Activated B cell treated with CpG ODN at 0.5 μM for 24 hours (primary cell): ENCODE results near the gene MIOX. TPM values are rescaled to one million over a fixed set of nuclear protein-coding genes. Genes with fewer than 3 reads are reported as not detected.
A peak's percentile ranks its signal among the peaks of the same experiment; 100 is the strongest.

Experiments used
- ATAC-seq: fragments of 200-7000 bp; cut with Tn5 transposase; one replicate; pipeline ENCODE4 v1.10.0; 2021; ENCODE audit warnings: low read depth, mild to moderate bottlenecking, moderate library complexity
- CTCF ChIA-PET: fragments of 350-600 bp; sonication (Branson Sonifier 250); formaldehyde crosslinking; loops from one replicate; lab custom pipeline; 2021; ENCODE audit warnings: antibody characterized with exemption; lab: Charles Lee
- POLR2A ChIA-PET: fragments of 350-600 bp; sonication (Branson Sonifier 250); formaldehyde crosslinking; loops from one replicate; lab custom pipeline; 2021; ENCODE audit warnings: antibody characterized with exemption; lab: Charles Lee
- DNase-seq: peaks from one replicate; pipeline ENCODE4 v3.0.0; 2022
- H3K27ac Mint-ChIP-seq: one replicate; pipeline ENCODE4 v1.8.0; 2020; ENCODE audit warnings: mixed read lengths
- H3K27me3 Mint-ChIP-seq: one replicate; pipeline ENCODE4 v1.8.0; 2021; ENCODE audit warnings: mixed read lengths
- H3K36me3 Mint-ChIP-seq: one replicate; pipeline ENCODE4 v1.8.0; 2021; ENCODE audit warnings: low read depth, mixed read lengths
- H3K4me1 Mint-ChIP-seq: one replicate; pipeline ENCODE4 v1.8.0; 2021; ENCODE audit warnings: mixed read lengths
- H3K4me3 Mint-ChIP-seq: one replicate; pipeline ENCODE4 v1.8.0; 2020; ENCODE audit warnings: mild to moderate bottlenecking, mixed read lengths
- H3K9me3 Mint-ChIP-seq: one replicate; pipeline ENCODE4 v1.8.0; 2020; ENCODE audit warnings: mixed read lengths
- CTCF ChIP-seq: fragments of 200-600 bp; IDR thresholded peaks from one replicate; pipeline ENCODE4 v1.8.0; 2022; ENCODE audit warnings: antibody characterized with exemption, mild to moderate bottlenecking
- intact Hi-C: fragments of 100-400 bp; cut with micrococcal nuclease; formaldehyde crosslinking; loops from one replicate; pipeline ENCODE4 v1.15.1; 2024
- total RNA-seq: library from RNA; stranded (reverse); gene quantifications from 2 replicates; pipeline ENCODE4 v1.2.3, GENCODE V29; 2022

The MIOX gene
- total RNA-seq, 1 donor from 2014 or later: 0.22 TPM

- no peak for TF ChIP-seq CTCF
- peaks cover 38% of the 10 kb centered on the region for H3K36me3 Mint-ChIP-seq
- peak within 1 kb of the TSS; percentile 90 for H3K27ac Mint-ChIP-seq
- H3K9me3 Mint-ChIP-seq: no peaks in the 10 kb centered on the region
- POLR2A ChIA-PET: interaction anchor here (0.6 to 13.6 kb wide), 38 partner anchors 9 to 600 kb away, joined by 3 to 946 read pairs (median 5); partner anchors contain the start of genes ADM2, ARSA, CHKB and HDAC10
- peak within 1 kb of the TSS; percentile 84 for H3K4me3 Mint-ChIP-seq
- no peaks in the 10 kb centered on the region for H3K27me3 Mint-ChIP-seq
- CTCF ChIA-PET: interaction anchor here (0.7 to 2.1 kb wide), 36 partner anchors 9 to 600 kb away, joined by 3 to 46 read pairs (median 6); partner anchors contain the start of genes CHKB, CPT1B, HDAC10 and KLHDC7B
- intact Hi-C loops: loop anchor here (1.0 to 5.0 kb wide), 7 partner anchors 17 to 598 kb away; partner anchors contain the start of genes CHKB, NCAPH2, SBF1 and TUBGCP6
- ATAC-seq (peak; percentile 52), DNase-seq (peak; percentile 97)
- H3K4me1 Mint-ChIP-seq: peaks cover 33% of the 10 kb centered on the region
Measured at GRCh38 chr22:50525104-50525857, 38.6 kb downstream of the MIOX start, which contains the start of gene SCO2. SCO2 (minus strand) TSS chr22:50525598; CDS start chr22:50524411, 1,187 bp downstream.

- ChIA-PET POLR2A (interaction anchor here (0.6 to 13.6 kb wide), 37 partner anchors 9 to 601 kb away, joined by 3 to 946 read pairs (median 5); partner anchors contain the start of genes ADM2, ARSA, CHKB and HDAC10), CTCF (interaction anchor here (0.7 to 2.1 kb wide), 36 partner anchors 9 to 600 kb away, joined by 3 to 46 read pairs (median 6); partner anchors contain the start of genes CHKB, CPT1B, HDAC10 and KLHDC7B)
- DNase-seq (no peak), ATAC-seq (no peak)
- TF ChIP-seq CTCF: no peak
- H3K9me3 Mint-ChIP-seq: no peaks in the 10 kb centered on the region
- intact Hi-C loops: loop anchor here (1.0 to 5.0 kb wide), 10 partner anchors 17 to 598 kb away; partner anchors contain the start of genes CHKB, NCAPH2, SBF1 and SYCE3
- peaks cover 38% of the 10 kb centered on the region for H3K36me3 Mint-ChIP-seq
- peak overlapping the region; percentile 59 for H3K27ac Mint-ChIP-seq
- H3K27me3 Mint-ChIP-seq: no peaks in the 10 kb centered on the region
- peaks cover 33% of the 10 kb centered on the region for H3K4me1 Mint-ChIP-seq
- H3K4me3 Mint-ChIP-seq: peak overlapping the region; percentile 81
Measured at GRCh38 chr22:50525858-50526107, 39.1 kb downstream of the MIOX start.

GRCh38 chr22:50526108-50526833 lies 39.6 kb downstream of the MIOX start:
- no peak for TF ChIP-seq CTCF
- ChIA-PET CTCF (interaction anchor here (0.6 to 2.1 kb wide), 38 partner anchors 8 to 601 kb away, joined by 3 to 46 read pairs (median 5); partner anchors contain the start of genes CHKB, CPT1B, HDAC10 and KLHDC7B), POLR2A (interaction anchor here (0.6 to 13.6 kb wide), 33 partner anchors 8 to 602 kb away, joined by 3 to 946 read pairs (median 5); partner anchors contain the start of genes ADM2, ARSA, CHKB and HDAC10)
- intact Hi-C loops: loop anchor here (1.0 to 5.0 kb wide), 4 partner anchors 18 to 599 kb away; partner anchors contain the start of gene SYCE3
- peak overlapping the region; percentile 90 for H3K27ac Mint-ChIP-seq
- H3K4me3 Mint-ChIP-seq: peak overlapping the region; percentile 84
- no peaks in the 10 kb centered on the region for H3K9me3 Mint-ChIP-seq
- H3K4me1 Mint-ChIP-seq: peaks cover 33% of the 10 kb centered on the region
- ATAC-seq (peak; percentile 28), DNase-seq (peak; percentile 88)
- H3K27me3 Mint-ChIP-seq: no peaks in the 10 kb centered on the region
- peaks cover 35% of the 10 kb centered on the region for H3K36me3 Mint-ChIP-seq

GRCh38 chr22:50526834-50527801 lies 40.5 kb downstream of the MIOX start:
- TF ChIP-seq CTCF: no peak
- peak overlapping the region; percentile 90 for H3K27ac Mint-ChIP-seq
- no peaks in the 10 kb centered on the region for H3K27me3 Mint-ChIP-seq
- peaks cover 31% of the 10 kb centered on the region for H3K36me3 Mint-ChIP-seq
- DNase-seq: no peak
- peak; percentile 6 for ATAC-seq
- H3K9me3 Mint-ChIP-seq: no peaks in the 10 kb centered on the region
- peaks cover 33% of the 10 kb centered on the region for H3K4me1 Mint-ChIP-seq
- H3K4me3 Mint-ChIP-seq: peak overlapping the region; percentile 84
- CTCF ChIA-PET: interaction anchor here (0.6 to 1.1 kb wide), 6 partner anchors 11 to 37 kb away, joined by 3 to 5 read pairs (median 3); partner anchors contain the start of genes LMF2, NCAPH2 and SYCE3
- POLR2A ChIA-PET: interaction anchor here (0.6 to 13.6 kb wide), 14 partner anchors 7 to 737 kb away, joined by 3 to 946 read pairs (median 26); partner anchors contain the start of genes CHKB, KLHDC7B, LMF2 and NCAPH2
- intact Hi-C loops: loop anchor here (1.0 to 5.0 kb wide), 4 partner anchors 17 to 600 kb away; partner anchors contain the start of gene SYCE3
